HG03442 (cell line): ENCODE data around the gene TMEM97.

Experiments
- ATAC-seq: cut with Tn5 transposase; IDR thresholded peaks from one replicate; pipeline ENCODE4 v1.9.1; 2021; ENCODE audit warnings: mild to moderate bottlenecking, moderate library complexity; ENCODE audit not compliant: unreplicated experiment

The TMEM97 gene

DNA sequence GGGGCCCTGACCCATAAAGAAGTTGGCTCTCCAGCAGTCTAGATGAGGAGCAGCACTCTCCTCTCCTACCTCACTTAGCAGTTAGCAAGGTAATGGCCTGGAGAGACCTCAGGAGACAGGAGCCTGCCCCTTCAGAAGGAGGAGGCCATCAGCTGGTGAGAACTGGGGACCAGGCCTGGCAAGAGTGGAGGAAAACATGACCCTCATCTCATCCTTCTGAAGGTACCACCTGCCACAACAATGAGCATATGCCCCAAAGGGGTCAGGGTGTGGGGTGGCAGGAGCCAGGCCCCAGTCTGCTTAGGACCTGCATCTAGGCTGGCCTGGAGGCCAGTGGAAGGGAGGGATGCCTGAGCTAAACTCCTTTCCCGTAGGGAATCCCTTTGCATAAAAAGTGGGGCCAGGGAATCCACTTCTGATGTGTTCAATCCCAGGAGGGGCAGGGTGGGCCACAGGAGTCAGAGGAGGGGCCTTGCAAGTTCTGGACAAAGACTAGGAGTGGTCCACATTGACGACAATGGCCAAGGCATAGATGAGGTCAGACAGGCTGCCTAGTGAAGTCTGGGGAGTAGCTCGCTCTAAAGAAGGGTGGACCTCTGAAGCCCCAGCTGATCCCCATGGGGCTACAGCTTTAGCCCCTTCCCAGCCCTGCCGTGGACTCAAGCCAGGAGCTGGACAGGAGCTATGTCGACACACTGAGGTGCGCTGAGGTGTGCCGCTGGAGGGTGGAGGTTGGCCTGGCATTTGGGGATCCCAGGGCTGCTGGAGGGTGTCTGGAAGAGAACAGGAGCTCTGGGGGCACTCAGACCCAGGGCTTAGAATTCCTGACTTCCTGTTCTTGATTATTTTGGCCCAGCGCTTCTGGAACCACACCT, 45.0 kb downstream of the TMEM97 start:
- ATAC-seq: no peak

DNA sequence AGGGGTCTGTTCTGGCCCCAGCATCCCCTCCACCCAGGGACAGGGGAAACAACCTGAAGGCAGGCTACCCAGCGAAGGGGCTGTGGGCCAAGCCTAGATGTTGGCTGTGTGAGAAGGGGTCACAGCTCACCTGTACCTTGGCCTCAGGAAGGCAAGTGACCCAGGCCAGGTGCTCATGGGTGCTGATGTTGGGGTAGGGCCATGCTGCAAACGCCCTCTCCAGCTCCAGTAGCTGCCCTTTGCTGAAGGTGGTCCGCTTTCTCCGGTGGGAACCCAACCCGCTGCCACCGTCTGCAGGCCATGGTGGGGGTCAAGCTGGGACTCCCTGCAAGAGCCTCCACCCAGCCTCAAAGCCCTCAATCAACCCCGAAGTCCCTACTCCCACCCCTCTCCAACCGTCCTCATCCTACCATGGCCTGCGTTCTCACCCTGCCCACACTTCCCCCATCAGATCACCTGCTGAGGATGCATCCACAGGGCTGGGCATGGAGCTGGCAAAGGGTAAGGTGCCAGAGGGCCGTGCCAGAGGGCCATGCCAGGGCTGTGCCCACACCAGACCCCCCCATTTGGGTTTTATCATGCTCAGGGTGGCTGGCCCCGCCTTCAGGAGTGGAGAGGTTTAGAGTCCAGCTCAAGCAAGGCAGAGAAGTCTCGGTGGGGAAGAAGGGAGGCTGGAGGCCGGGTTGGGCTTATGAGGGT, 45.8 kb downstream of the TMEM97 start, which contains the start of gene SEBOX:
Gene SEBOX (minus strand): TSS at position 535 of the 699 bp plus-strand sequence. CDS start 48 bp downstream, at position 487.
- no peak for ATAC-seq

DNA sequence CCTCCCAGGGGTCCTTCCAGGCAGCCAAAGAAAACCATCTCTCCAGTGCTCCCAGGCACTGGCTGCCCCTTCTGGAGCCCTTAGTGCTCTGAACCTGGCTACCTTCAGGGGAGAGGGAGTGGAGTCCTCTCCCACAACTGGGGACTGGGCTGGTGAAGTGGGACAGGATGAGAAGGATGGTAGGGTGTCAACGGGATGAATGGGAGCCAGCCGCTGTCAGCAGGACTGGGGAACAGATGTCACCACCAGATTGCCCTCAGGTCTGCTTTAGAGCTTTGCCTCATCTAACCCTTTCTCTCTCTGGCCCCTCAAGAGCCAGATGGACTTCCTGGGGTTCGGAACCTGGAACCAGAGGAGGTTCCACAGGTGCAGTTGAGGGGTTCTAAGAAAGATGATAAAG, 46.5 kb downstream of the TMEM97 start:
- no peak for ATAC-seq

DNA sequence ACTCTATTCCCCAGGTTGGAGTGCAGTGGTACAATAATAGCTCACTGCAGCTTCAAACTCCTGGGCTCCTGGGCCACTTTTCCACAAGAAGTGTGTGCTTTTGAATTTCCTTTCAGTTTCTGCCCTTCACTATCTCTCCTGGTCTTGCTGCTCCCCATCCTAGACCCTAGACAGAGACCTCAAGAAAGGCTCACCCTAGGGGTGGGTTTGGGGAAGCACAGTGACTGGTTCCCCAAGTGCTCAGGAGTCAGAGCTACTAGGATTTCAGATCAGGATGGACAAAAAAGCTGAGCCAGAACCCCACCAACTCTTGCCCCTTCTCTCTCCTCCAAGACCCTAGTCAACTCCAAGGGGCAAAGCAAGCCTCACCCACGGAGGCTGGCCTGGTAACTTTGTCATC, 47.6 kb downstream of the TMEM97 start:
- ATAC-seq: no peak

DNA sequence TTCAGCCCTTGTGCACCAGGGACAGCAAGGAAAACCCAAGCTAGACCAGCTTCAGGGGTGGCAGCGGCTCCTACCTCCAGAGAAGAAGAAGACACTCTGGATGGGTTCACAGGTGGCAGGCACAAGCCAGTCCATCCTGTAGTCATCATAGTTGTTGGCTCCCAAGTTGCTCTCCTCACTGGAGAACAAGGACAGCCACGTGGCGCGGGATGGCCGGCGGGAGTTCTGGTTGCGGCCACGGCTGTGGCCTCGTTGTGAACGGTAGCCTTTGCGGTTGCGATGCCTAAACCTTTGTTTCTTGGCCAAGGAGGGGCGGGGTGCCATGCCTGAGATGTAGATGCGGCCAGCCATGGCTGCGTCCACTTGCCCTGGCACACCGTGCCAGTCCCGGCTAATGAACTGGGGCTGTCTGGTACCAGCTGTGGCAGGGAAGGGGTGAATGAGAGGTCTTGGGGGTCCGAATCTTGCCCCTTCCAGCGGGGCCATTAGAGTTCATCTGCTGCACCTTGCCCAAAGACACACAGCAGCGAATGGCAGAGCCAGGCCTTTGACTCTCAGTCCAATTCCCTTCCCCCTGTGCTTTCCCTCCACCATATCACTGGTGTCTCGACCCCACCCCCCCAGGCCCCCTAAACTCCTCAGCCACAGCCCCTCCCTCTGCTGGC, 48.8 kb downstream of the TMEM97 start:
- ATAC-seq: no peak

DNA sequence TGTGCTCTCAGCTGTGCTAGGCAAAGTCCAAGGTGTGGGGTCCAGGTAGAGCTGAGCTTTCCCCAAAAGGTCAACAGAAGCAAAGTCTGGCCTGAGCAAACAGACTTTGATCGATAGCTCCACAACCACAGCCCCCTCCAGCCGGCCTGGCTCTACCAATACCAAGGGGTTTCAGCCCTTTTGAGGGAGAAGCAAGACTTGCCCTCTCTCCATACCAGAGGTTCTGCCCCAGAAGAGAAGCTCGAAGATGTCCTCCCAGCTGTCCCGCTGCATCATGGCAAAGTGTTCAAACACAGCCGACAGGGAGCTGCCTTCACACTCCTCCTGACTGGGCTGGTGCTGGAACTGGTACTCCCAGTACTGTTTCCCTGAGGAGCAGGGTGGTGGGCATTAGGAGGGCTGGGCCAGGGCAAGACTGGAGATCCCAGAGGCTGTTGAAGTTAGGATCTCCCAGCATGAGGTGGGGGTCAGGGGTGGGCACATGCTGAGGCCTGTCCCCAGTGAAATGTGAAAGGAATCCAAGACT, 49.4 kb downstream of the TMEM97 start:
- no peak for ATAC-seq

DNA sequence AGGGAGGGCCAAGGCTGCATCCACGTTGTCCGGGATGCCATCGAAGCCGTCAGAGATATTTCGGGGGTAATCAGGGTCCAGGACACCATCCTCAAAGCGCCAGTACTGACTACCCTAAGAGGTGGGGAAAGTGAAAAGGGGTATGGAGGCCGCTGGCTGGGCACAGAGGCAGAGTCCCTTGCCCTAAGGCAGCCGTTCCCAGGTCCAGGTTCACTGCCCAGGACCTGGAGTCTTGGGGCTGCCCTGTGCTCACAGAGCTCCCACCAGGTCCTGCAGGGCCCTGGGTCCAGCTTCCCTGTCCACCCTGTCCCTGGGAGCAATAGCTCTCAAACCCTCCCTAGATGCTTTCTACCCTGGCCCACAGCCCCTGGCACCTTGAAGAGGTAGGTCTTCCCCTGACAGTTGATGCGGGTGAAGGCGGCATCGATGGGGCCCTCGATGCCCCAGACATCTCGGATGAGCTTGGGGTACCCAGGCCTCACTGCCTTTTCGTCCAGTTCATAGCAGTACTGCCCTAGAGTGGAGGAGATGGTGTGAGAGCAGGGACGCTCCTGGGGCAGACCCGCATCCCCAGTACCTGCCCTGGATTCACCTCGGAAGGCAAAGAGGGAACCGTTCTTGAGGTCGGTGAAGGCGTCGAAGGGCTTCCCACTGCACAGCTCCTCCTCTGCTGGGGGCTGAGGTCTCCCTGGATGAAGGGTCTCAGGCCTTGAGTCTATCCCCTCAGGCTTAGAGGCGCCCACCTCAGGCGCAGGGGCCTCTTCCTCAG, 50.1 kb downstream of the TMEM97 start:
- ATAC-seq: no peak

DNA sequence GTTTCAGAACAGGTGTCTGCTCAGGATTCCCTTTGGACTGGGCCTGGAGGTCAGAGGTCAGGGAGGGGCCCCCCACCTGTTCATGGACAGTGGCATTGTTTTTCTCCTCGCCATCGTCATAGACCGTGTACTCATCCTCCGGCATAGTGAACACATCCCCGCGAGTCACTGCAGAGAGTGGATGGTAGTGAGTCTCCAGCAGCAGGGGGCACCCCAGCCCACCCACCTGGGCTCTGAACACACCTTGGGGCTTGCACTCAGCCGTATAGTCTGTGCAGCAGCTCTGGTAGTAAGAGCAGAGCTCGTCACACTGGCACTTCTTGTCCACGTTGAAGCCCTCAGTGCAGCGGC, 50.7 kb downstream of the TMEM97 start:
- no peak for ATAC-seq

DNA sequence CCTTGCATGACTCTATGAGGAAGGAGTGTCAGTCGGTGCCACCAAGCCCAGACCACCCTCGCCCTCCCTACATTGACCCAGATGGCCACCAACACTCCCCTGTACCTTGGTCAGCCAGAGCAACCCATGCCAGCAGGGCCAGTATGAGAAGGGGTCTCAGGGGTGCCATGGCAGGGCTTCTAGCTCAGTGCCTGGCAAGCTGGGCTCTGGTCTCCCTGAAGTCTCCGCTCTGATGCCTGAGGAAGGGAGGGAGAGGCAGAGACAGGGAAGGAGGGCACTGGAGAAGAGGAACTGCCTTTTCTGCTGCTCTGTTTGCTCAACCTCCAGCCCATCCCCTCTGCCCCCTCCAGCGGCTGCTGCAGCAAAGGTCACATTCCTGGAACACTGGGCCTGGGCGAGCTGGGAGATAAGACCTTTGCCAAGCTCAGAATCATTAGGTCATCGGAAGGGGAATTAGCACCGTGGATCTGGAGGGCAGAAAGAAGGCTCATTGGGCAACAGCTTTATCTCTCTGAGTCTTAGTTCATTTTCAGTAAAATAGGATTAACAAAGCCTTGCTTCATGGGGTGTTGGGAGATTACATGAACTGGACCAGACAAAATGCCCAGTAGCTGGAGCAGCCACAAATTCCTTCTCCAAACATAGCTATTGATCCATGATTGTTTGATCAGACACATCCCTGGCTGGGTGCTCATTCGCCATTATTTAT, 51.2 kb downstream of the TMEM97 start, which contains the start of gene VTN:
Gene VTN (minus strand): TSS at position 273 of the 709 bp plus-strand sequence. CDS start 104 bp downstream, at position 169.
- ATAC-seq: no peak

DNA sequence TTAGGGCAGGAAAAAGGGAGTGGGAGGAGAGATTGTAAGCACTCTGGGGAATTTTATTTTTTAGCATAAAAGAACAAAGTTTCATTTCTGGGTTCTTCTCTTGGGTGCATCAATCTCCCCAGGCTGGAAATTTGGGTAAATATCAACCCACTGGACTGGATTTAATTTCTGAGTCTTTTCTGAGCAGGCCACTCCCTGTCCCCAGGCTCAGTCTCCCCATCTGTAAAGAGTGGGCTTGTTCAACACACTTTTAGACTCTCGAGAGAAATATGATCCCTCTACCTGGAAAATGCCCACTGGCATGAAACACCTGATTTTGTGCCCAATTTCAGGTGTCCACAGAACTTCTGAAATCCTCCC, 51.7 kb downstream of the TMEM97 start:
- no peak for ATAC-seq

DNA sequence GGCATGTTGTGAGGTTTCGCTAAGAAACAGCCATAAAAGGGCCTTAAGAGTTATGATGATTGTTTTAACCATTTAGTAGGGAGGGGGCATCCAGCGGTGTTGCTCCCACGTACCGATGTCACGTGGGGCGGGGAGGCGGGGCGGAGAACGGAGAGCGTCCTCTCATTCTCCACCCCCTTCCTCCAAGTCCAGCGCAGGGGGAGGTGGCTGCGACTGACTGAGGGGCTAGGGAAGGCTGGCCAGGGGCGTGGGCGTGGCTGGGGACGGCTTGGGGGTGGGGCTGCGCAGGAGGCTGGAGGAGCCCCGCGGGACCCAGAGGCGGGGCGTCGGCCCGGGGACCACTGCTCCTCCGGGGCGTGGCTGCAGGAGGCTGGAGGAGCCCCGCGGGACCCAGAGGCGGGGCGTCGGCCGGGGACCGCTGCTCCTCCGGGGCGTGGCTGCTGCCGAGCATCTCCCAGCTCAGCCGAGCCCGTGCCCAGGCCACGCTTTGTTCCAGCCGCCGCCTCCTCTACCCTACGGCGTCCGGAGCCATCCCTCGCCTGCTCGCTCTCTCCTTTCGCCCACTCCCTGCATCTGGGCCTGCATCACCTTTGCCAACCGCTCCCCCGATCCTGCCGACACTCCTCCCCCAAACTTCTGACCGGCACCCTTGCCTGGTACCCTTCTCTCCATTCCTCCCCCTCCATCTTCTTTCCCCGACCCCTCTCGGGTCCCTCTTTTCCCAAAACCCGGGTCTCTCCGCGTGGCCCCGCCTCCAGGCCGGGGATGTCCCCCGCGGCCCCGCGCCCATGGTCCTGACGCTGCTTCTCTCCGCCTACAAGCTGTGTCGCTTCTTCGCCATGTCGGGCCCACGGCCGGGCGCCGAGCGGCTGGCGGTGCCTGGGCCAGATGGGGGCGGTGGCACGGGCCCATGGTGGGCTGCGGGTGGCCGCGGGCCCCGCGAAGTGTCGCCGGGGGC, 52.5 kb downstream of the TMEM97 start, which contains the start of gene SARM1:
Gene SARM1 (plus strand): TSS at position 450 of the 958 bp plus-strand sequence. CDS start 339 bp downstream, at position 789.
- ATAC-seq: peak; percentile 74

DNA sequence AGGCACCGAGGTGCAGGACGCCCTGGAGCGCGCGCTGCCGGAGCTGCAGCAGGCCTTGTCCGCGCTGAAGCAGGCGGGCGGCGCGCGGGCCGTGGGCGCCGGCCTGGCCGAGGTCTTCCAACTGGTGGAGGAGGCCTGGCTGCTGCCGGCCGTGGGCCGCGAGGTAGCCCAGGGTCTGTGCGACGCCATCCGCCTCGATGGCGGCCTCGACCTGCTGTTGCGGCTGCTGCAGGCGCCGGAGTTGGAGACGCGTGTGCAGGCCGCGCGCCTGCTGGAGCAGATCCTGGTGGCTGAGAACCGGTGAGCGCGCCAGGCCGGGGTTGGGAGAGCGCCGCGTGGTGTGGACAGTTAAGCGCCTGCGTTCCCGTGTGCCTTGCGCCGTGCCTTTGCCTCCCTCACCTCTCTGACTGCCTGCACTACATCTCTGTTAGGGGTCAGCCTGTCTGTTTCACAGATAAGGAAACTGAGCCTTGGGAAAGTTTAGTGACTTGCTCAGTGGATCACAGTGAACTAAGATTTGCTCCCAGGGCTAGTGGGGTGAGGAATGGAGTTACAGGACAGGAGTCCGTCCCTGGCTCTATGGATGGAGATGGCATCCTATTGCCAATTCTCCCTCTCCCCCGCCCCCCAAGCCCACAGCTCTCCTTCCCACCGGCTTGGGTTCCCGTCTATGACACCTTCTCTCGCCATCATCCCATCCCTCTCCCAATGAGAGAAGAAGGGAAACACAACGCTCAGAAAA, 53.4 kb downstream of the TMEM97 start:
- ATAC-seq: peak; percentile 14

DNA sequence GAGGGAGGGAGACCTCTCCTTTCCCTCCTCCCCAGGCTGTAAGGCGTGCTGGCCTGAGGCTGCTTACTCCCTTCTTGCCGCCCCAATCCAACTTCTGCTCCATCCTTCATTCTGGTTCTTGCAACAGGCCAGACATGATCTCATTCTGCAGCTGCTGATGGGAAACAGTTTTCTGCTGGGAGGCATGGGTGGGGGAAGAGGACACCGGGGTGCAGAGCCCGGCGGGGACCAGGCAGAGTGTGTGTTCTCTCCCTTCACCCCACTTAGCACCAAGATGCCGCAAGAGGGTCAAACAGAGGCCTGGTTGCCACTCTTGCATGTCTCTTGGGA, 53.9 kb downstream of the TMEM97 start:
- no peak for ATAC-seq
